H9 (cell line): ENCODE data around the gene S100A2. TPM values are rescaled to one million over a fixed set of nuclear protein-coding genes. Genes with fewer than 3 reads are reported as not detected.

Experiments
- DNase-seq: peaks from one replicate; pipeline ENCODE4 v3.0.0-alpha.2; 2017
- H2AFZ ChIP-seq: one replicate; pipeline ENCODE4 v1.6.1; 2013; ENCODE audit warnings: mild to moderate bottlenecking, low read length, control low read depth, moderate library complexity
- H2AK5ac ChIP-seq: 2 replicates; pipeline ENCODE4 v1.6.1; 2013; ENCODE audit warnings: low read length, control low read depth, mixed read lengths; ENCODE audit not compliant: insufficient read length
- H2BK120ac ChIP-seq: one replicate; pipeline ENCODE4 v1.6.1; 2013; ENCODE audit warnings: low read depth, mild to moderate bottlenecking, low read length, control low read depth, inconsistent platforms; ENCODE audit not compliant: poor library complexity, severe bottlenecking
- H2BK12ac ChIP-seq: 2 replicates; pipeline ENCODE4 v1.6.1; 2013; ENCODE audit warnings: low read length, control low read depth, mixed read lengths, low read depth; ENCODE audit not compliant: insufficient read length
- H2BK15ac ChIP-seq: 2 replicates; pipeline ENCODE4 v1.6.1; 2013; ENCODE audit warnings: low read depth, low read length, control low read depth
- H2BK20ac ChIP-seq: one replicate; pipeline ENCODE4 v1.6.1; 2013; ENCODE audit warnings: low read depth, mild to moderate bottlenecking, low read length, control low read depth, inconsistent platforms; ENCODE audit not compliant: poor library complexity, severe bottlenecking
- H2BK5ac ChIP-seq: 2 replicates; pipeline ENCODE4 v1.6.1; 2013; ENCODE audit warnings: low read length, control low read depth, mixed read lengths; ENCODE audit not compliant: insufficient read length
- H3K14ac ChIP-seq: 2 replicates; pipeline ENCODE4 v1.6.1; 2013; ENCODE audit warnings: low read length, control low read depth; ENCODE audit not compliant: insufficient read depth
- H3K18ac ChIP-seq: 2 replicates; pipeline ENCODE4 v1.6.1; 2013; ENCODE audit warnings: low read depth, mild to moderate bottlenecking, mixed read lengths, low read length, control low read depth; ENCODE audit not compliant: insufficient read length
- H3K23ac ChIP-seq: 2 replicates; pipeline ENCODE4 v1.6.1; 2013; ENCODE audit warnings: low read length, control low read depth, mixed read lengths, low read depth; ENCODE audit not compliant: insufficient read length
- H3K23me2 ChIP-seq: 2 replicates; pipeline ENCODE4 v1.6.1; 2013; ENCODE audit warnings: low read depth, mild to moderate bottlenecking, mixed read lengths, low read length, control low read depth; ENCODE audit not compliant: insufficient read length, poor library complexity, severe bottlenecking
- H3K27ac ChIP-seq: 2 replicates; pipeline ENCODE4 v1.5.1; 2013; ENCODE audit warnings: low read length, control low read depth, mixed read lengths, low read depth; ENCODE audit not compliant: insufficient read length
- H3K27me3 ChIP-seq: 2 replicates; pipeline ENCODE4 v1.6.1; 2013; ENCODE audit warnings: low read length, control low read depth, inconsistent platforms; ENCODE audit not compliant: insufficient read depth
- H3K4ac ChIP-seq: 2 replicates; pipeline ENCODE4 v1.6.1; 2013; ENCODE audit warnings: low read depth, mild to moderate bottlenecking, control low read depth, inconsistent platforms, low read length, moderate library complexity
- H3K4me1 ChIP-seq: 2 replicates; pipeline ENCODE4 v1.6.1; 2013; ENCODE audit warnings: low read length, control low read depth, inconsistent platforms; ENCODE audit not compliant: insufficient read depth
- H3K4me2 ChIP-seq: 2 replicates; pipeline ENCODE4 v1.6.1; 2013; ENCODE audit warnings: low read length, control low read depth, mixed read lengths; ENCODE audit not compliant: insufficient read length, insufficient read depth
- H3K56ac ChIP-seq: 2 replicates; pipeline ENCODE4 v1.6.1; 2013; ENCODE audit warnings: low read depth, mild to moderate bottlenecking, mixed read lengths, low read length, control low read depth; ENCODE audit not compliant: insufficient read length
- H3K79me1 ChIP-seq: 2 replicates; pipeline ENCODE4 v1.6.1; 2013; ENCODE audit warnings: low read depth, mild to moderate bottlenecking, moderate library complexity, low read length, control low read depth, inconsistent platforms; ENCODE audit not compliant: insufficient read depth, poor library complexity, severe bottlenecking
- H3K79me2 ChIP-seq: 2 replicates; pipeline ENCODE4 v1.6.1; 2013; ENCODE audit warnings: low read length, control low read depth, inconsistent platforms; ENCODE audit not compliant: insufficient read depth
- H3K9ac ChIP-seq: 2 replicates; pipeline ENCODE4 v1.6.1; 2013; ENCODE audit warnings: low read length, control low read depth, mixed read lengths; ENCODE audit not compliant: insufficient read length; ENCODE audit errors: extremely low read depth
- H3K9me3 ChIP-seq: one replicate; pipeline ENCODE4 v1.6.1; 2013; ENCODE audit warnings: low read depth, low read length, inconsistent platforms; ENCODE audit not compliant: control insufficient read depth
- H3T11ph ChIP-seq: one replicate; pipeline ENCODE4 v1.6.1; 2013; ENCODE audit warnings: mild to moderate bottlenecking, low read length, control low read depth, inconsistent platforms
- H4K20me1 ChIP-seq: one replicate; pipeline ENCODE4 v1.6.1; 2013; ENCODE audit not compliant: control insufficient read depth, insufficient read length, insufficient read depth
- H4K5ac ChIP-seq: 2 replicates; pipeline ENCODE4 v1.6.1; 2013; ENCODE audit warnings: low read depth, mild to moderate bottlenecking, mixed read lengths, low read length, control low read depth; ENCODE audit not compliant: insufficient read length
- H4K8ac ChIP-seq: replicated peaks from 2 replicates; pipeline ENCODE4 v1.6.1; 2013; ENCODE audit warnings: low read length, control low read depth, mixed read lengths, low read depth; ENCODE audit not compliant: insufficient read length
- H4K91ac ChIP-seq: 2 replicates; pipeline ENCODE4 v1.6.1; 2013; ENCODE audit warnings: low read depth, mild to moderate bottlenecking, moderate library complexity, mixed read lengths, low read length, control low read depth; ENCODE audit not compliant: insufficient read length
- H3K27ac Mint-ChIP-seq, 3 experiments: 2 replicates in 2 of 3; 3 replicates in 1 of 3; pipeline ENCODE4 v1.8.0; 2020 to 2021; ENCODE audit warnings: mixed read lengths in 3 of 3, mild to moderate bottlenecking in 1 of 3, moderate library complexity in 1 of 3
- H3K27me3 Mint-ChIP-seq: 2 replicates; pipeline ENCODE4 v1.8.0; 2021; ENCODE audit warnings: low read depth, mild to moderate bottlenecking, moderate library complexity, mixed read lengths
- H3K36me3 Mint-ChIP-seq, 3 experiments: 2 replicates in 2 of 3; 3 replicates in 1 of 3; pipeline ENCODE4 v1.8.0; 2020 to 2021; ENCODE audit warnings: low read depth in 3 of 3, mixed read lengths in 3 of 3; ENCODE audit not compliant: insufficient read depth in 1 of 3
- H3K4me1 Mint-ChIP-seq, 2 experiments: 2 replicates each; pipeline ENCODE4 v1.8.0; 2020; ENCODE audit warnings: mixed read lengths in 2 of 2
- H3K4me3 Mint-ChIP-seq, 2 experiments: 2 replicates in 1 of 2; 3 replicates in 1 of 2; pipeline ENCODE4 v1.8.0; 2020 to 2021; ENCODE audit warnings: mild to moderate bottlenecking in 2 of 2, mixed read lengths in 2 of 2, moderate library complexity in 1 of 2
- H3K9me3 Mint-ChIP-seq, 2 experiments: 2 replicates in 1 of 2; 3 replicates in 1 of 2; pipeline ENCODE4 v1.8.0; 2020; ENCODE audit warnings: mild to moderate bottlenecking in 2 of 2, mixed read lengths in 2 of 2, moderate library complexity in 1 of 2
- WGBS: extraction: QIAGEN DNeasy Blood & Tissue Kit; methylation state at CpG from one replicate; pipeline ENCODE4 v1.1.7; 2013; ENCODE audit warnings: missing lambda C conversion rate, low lambda C conversion rate, mixed read lengths; ENCODE audit not compliant: insufficient read length; ENCODE audit errors: extremely low coverage; 5-methylcytosine and 5-hydroxymethylcytosine counted together
- total RNA-seq: library from RNA; stranded (reverse); gene quantifications from 2 replicates; pipeline ENCODE4 v1.2.1, GENCODE V29; 2021
- TF ChIP-seq, protein P1 (sequence below): fragments of 200-600 bp; sonication (generic); conservative IDR thresholded peaks from 3 replicates; pipeline ENCODE4 v1.8.0; 2021; ENCODE audit warnings: antibody characterized with exemption, mild to moderate bottlenecking

The S100A2 gene
- total RNA-seq, 1 experiment from 2014 or later = 0.57 TPM

DNA sequence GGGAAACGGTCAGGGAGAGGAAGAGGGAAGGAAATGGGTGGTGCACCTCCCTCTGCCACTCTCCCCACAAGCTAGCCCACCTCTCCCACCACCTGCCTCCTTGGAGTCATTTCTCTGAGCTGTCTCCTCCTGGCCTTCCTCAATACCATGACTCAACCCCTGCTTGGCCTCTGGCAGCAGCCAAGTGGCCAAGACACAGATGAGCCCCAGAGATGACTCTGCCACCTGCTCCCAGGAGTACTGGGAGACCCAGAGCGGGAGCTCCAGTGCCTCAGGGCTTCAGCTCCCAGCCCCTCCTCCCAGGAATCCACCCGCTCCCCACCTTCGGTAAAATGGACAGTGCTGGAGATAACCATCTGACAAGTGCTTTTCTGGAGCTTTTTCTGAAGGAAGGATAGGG lies 44.7 kb upstream of the S100A2 start:
- Mint-ChIP-seq H3K27ac (no peak overlapping the region), H3K4me3 (no peak overlapping the region; a peak in 1 of 5 replicates), H3K36me3 (peaks cover 0 to 3% (median 1%) of the 10 kb centered on the region in 3 experiments; a peak in 2 of 7 replicates), H3K4me1 (peaks cover 38 to 56% of the 10 kb centered on the region in 2 experiments), H3K9me3 (no peaks in the 10 kb centered on the region), H3K27me3 (peaks cover 2% of the 10 kb centered on the region)
- no peak overlapping the region for H4K8ac ChIP-seq
- H2BK15ac ChIP-seq = no peak overlapping the region
- H3K4ac ChIP-seq = no peak overlapping the region
- peaks cover 9% of the 10 kb centered on the region; the same call in 1 of the 2 replicates for H3K4me1 ChIP-seq
- no peak overlapping the region for H4K5ac ChIP-seq
- no peaks in the 10 kb centered on the region for H3K9me3 ChIP-seq
- H4K20me1 ChIP-seq = no peaks in the 10 kb centered on the region
- no peak overlapping the region for H3K23ac ChIP-seq
- H2BK5ac ChIP-seq = no peak overlapping the region
- no peak overlapping the region for H2AFZ ChIP-seq
- H3K9ac ChIP-seq = no peak overlapping the region
- no peak overlapping the region for H2BK20ac ChIP-seq
- H2AK5ac ChIP-seq = no peak overlapping the region
- H3K79me1 ChIP-seq = no peaks in the 10 kb centered on the region
- no peak overlapping the region for H3T11ph ChIP-seq
- H3K18ac ChIP-seq = no peak overlapping the region
- no peak for DNase-seq
- H3K56ac ChIP-seq = no peak overlapping the region
- no peaks in the 10 kb centered on the region for H3K79me2 ChIP-seq
- no peak overlapping the region for H3K27ac ChIP-seq
- H3K23me2 ChIP-seq = peaks cover 3% of the 10 kb centered on the region
- WGBS = no CpG with 5 or more reads among the region's 4 CpGs
- no peaks in the 10 kb centered on the region for H3K27me3 ChIP-seq
- TF ChIP-seq, protein P1, sequence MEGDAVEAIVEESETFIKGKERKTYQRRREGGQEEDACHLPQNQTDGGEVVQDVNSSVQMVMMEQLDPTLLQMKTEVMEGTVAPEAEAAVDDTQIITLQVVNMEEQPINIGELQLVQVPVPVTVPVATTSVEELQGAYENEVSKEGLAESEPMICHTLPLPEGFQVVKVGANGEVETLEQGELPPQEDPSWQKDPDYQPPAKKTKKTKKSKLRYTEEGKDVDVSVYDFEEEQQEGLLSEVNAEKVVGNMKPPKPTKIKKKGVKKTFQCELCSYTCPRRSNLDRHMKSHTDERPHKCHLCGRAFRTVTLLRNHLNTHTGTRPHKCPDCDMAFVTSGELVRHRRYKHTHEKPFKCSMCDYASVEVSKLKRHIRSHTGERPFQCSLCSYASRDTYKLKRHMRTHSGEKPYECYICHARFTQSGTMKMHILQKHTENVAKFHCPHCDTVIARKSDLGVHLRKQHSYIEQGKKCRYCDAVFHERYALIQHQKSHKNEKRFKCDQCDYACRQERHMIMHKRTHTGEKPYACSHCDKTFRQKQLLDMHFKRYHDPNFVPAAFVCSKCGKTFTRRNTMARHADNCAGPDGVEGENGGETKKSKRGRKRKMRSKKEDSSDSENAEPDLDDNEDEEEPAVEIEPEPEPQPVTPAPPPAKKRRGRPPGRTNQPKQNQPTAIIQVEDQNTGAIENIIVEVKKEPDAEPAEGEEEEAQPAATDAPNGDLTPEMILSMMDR = no peak
- H3K4me2 ChIP-seq = no peak overlapping the region
- no peak overlapping the region for H4K91ac ChIP-seq
- H2BK12ac ChIP-seq = no peak overlapping the region
- no peak overlapping the region for H2BK120ac ChIP-seq
- no peak overlapping the region for H3K14ac ChIP-seq
